ENCODE data around the gene EIPR1.

DNA sequence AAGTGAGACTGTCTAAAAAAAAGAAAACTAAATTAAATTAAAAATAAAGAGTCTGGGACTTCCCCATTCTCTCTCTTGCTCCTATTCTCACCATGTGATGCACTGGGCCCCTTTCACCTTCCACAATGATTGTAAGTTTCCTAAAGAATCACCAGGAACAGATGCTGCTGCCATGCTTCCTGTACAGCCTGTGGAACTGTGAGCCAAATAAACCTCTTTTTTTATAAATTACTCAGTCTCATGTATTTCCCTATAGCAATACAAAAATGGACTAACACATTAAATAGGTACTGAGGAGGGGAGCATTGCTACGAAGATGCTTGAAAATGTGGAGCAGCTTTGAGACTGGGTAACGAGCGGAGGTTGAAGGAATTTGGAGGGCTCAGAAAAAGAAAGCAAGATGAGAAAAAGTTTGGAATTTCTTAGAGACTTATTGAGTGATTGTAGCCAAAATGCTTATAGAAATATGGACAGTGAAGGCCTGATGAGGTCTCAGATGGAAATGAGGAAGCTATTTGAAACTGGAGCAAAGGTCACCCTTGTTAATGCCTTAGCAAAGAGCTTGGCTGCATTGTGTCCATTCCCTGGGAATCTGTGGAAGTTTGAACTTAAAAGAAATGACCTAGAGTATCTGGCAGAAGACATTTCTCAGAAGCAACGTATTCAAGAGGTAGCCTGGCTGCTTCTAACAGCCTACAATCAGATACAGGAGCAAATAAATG lies 128.7 kb downstream of the EIPR1 start:
- TF ChIP-seq, protein P1, sequence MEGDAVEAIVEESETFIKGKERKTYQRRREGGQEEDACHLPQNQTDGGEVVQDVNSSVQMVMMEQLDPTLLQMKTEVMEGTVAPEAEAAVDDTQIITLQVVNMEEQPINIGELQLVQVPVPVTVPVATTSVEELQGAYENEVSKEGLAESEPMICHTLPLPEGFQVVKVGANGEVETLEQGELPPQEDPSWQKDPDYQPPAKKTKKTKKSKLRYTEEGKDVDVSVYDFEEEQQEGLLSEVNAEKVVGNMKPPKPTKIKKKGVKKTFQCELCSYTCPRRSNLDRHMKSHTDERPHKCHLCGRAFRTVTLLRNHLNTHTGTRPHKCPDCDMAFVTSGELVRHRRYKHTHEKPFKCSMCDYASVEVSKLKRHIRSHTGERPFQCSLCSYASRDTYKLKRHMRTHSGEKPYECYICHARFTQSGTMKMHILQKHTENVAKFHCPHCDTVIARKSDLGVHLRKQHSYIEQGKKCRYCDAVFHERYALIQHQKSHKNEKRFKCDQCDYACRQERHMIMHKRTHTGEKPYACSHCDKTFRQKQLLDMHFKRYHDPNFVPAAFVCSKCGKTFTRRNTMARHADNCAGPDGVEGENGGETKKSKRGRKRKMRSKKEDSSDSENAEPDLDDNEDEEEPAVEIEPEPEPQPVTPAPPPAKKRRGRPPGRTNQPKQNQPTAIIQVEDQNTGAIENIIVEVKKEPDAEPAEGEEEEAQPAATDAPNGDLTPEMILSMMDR (IDR thresholded peaks at IDR 0.05; ENCODE audit: insufficient read depth, low read depth, low read length), result no peak
- TF ChIP-seq EZH2 (IDR thresholded peaks at IDR 0.05; ENCODE audit: insufficient read depth, low read length), result no peak
